CD1c-positive myeloid dendritic cell (primary cell): Measurements from ENCODE around the gene ALDH4A1.

Experiments used
- DNase-seq: peaks from one replicate; pipeline ENCODE4 v3.0.0-alpha.2; 2016; ENCODE audit errors: extremely low spot score

Gene ALDH4A1

DNA sequence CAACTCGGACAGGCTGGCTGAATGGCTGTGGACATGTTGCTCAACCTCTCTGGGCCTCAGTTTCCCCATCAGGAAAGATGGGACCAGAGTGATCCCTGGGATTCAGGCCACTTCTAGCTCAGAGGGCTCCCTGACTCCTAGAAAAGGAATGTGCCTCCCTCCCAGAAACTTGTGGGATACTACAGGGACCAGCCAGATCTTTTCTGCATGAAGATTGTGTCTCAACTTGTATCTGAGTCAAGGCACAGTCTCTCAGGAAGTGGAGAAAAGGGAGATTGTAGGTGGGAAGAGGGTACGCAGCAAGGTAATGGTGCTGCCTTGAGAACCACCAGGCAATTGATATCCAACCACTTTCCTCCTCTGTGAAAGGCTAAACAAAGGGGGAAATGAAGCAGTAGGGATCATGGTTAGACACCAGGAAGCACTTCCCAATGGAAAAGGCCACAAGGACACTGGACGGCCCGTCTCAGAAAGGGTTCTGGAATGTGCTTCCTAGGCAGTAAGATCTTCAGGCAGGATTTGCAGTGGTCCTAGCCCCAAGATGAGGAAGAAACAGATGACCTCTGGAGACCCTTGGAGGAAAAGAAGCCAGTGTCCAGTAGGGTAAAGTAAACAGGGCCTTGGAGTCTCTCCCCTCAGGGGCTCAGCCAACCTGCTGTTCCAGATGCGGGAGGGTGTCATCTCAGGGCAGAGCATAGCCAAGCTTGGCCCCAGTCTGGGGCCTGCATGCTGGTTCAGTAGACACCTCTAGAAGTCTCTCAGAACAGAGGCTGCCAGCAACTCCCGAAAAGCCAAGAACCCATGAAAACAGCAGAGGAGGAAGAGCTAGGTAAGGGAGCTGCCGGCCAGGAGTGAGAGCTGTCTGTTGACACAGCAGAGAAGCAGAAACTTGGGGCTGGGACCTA lies 37.3 kb upstream of the ALDH4A1 start:
- DNase-seq = no peak

DNA sequence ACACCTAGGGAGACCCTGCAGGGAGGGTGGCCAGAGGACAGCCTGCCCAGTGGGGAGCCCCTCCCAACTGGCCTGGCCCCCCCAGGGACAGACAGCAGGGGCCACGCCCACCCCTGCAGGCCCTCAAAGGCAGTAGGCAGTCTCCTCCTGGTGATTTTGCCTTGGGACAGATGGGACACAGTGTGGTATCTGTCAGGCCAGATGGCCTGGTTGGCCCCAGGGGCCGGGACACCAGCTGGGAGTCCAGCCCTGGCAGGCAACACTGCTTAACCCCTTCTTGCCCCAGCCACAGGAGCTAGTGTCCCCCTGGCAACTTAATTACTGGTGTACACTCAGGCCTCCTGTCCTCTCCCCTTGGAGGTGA lies 36.3 kb upstream of the ALDH4A1 start:
- DNase-seq = no peak

DNA sequence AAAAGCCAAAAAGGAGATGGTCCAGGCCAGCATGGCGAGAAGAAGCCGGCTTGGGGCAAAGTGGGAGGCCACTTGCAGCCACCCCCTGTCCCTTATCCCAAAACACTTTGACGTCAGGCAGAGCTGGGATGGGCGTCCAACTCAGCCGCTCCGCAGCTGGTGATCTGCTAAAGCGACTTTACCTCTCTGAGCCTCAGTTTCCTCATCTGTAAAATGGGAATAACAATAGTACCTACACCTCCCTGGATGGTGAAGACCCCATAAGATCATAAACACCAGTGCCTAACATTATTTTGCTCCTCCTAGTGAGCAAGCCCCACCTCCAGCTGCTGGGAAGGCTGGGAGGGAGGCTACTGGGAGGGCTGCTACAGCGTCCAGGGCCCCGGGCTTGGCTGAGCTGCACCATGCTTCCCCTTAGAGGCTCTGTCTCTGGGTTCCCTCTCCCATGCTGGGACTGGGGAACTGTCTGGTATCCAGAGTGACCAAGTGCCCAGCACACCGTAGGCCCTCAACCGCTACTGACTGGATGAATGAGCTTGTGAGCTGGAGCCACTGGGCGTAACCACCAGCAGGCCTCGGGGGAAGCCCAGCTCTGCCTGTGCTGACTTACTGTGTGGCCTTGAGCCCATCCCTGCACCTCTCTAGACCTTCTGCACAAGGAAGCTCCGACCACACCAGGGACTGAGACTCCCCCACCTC lies 35.8 kb upstream of the ALDH4A1 start:
- DNase-seq = no peak

DNA sequence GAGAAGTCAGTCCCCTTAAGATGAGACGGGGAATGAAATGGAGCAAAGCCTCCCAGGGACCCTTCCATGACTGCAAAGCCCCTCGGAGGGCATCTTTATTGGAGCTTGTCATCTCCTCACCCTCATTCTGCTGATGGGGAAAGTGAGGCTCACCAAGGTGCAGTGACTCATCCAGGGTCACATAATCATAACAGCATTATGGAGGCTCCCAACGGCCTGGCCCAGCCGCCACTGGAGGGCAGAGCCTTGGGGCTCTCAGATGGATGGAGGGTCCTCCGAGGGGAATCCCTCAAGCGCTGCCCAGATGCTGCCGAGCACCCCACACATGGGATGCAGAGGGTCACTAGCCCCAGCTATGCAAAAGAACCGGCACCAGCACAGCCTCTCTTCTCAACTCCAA lies 35.2 kb upstream of the ALDH4A1 start:
- no peak for DNase-seq

DNA sequence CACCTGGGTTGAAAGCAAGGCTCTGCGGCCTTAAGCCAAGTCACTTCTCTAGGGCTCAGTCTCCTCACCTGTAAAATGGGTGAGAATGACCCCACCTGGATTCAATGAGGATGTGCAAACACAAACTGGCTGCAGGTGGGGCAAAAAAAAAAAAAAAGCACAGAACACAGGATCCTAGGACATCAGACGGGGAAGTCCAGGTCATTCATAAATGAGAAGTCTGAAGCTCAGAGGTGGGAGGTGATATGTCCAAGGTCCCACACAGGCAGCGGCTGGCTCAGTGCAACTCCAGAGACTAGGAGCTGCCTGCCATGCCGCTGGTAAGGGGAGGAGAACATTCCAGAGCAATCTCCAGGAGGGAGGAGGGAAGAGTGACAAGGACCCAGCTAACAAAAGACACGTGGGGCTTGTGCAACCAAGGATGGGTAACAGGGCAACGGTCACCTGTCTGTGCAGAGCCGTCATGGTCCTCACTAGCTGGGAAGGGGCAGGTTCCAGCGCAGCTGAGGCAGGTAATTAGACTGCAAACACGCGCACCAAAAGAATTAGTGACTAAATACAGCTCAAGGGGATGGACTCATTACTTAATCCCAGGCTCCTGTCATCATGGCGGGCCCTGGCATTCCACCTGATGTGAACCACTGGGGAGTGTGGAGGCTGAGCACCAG lies 34.6 kb upstream of the ALDH4A1 start:
- DNase-seq = no peak

DNA sequence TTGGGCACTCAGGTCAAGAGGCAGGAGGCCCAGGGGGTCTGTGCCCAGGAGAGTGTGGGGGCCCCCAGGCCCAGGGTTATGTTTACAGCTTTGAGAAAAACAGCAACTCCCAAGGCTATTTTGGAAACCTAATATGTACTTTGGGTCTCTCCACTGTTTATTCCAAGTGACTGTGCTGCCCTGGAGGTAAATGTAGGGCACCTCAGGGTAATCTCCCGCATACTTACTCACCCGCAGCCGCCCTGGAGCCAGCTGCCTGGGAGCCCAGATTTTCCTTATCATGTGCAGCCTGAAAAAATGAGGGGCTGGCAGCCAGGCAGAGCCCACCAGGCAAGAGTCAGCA lies 34.1 kb upstream of the ALDH4A1 start:
- no peak for DNase-seq

DNA sequence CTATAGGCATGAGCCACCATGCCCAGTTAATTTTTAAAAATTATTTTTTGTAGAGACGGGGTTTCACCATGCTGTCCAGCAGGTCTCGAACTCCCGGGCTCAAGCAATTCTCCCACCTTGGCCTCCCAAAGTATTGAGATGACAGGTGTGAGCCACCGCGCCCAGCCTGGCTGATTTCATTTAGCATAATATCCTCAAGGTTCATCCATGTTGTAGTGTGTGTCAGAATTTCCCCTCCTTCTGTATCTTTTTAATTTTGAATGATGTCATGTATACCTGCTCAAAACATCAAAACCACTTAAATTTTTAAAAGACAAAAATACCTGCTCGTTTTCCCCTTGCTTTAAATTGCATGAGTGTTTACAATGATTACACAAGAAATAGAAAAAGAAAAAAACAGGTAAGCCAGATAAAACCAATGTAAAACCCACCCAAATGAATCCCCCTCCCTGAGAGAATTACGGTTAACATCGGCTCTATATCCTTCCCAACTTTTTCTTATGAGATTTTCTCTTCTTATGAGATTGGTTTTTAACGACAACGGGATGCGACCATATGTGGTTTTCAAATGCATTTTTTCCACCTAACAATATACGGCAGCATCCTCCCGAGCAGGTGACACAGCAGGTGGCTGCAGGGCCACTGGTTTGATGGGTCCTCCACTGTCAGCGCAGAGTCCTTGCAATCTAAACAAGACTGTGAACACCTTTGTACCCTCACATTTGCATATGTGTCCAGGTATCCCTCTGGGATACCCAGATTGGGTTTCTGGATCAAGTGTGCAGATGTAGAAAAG lies 32.0 kb upstream of the ALDH4A1 start:
- DNase-seq = no peak

DNA sequence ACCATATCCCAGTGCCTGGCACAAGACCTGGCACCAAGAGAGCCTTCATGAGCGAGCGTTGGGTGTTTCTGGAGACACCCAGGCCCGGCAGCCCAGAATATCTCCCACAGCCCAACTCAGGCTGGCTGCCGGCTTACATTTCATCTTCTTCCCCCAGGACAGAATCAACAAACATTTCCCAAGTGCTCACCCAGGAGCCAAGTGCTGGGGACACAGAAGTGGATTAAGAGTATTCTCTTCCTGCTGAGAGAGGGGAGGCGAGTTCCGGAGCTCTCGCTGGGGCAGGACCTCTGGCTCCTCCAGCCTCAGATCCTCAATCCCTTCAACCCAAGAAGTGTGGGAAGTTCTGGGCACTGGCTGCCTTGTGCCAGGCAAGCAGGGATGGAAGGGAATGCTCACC lies 30.5 kb upstream of the ALDH4A1 start:
- DNase-seq = no peak

DNA sequence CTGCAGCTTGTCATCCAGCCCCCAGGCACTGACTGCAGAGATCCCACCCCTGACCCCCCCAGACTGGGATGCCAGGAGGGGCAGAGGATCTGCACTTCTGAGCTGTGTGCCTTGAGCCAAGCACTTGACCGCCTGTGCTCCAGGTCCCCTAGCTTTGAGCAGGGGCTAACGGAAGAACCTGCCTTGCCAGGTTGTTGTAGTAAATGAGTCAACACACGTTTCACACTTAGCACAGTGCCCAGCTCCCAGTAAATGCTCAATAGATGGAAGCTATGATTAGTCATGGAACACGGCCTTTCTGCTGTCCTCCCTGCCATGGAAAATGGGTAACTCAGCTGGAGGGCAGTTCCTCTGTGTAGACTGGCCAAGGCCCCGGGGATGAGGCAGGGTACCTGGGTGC lies 30.0 kb upstream of the ALDH4A1 start:
- no peak for DNase-seq

DNA sequence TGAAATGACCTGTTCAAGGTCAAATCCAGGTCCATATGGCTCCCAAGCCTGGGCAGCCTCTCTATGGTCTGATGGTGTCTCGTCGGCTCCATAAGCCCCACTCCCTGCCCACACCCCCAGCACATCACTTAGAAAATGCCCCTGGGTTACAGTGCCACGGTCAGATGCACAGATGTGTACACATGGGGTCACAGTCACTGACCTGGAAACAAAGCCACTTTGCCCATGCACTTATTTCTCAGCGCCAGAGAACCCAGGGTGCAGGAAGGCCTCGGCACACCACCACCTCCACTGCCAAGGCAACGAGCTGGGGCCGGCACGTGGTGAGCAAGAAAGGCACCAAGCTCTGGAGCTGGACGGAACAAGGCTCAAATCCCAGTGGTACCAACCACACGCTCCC lies 29.4 kb upstream of the ALDH4A1 start:
- DNase-seq = no peak

DNA sequence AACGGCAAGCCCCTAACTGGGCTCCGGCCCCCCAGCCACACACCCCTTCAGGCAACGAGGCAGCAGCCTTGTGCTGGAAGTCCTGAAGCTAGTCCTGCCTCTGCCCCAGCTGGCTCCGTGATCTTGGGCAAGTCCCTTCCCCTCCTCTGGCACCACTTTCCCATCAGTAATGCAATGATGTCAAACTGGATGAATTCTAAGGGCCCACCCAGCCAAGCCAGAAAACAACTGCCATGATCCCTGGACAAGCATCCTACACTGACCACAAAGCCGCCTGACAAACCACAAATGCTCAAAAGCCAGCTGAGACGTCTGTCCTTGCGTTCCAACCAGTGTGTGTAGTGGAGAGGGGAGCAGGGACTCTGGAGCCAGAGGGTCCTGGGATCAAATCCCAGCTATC lies 27.3 kb upstream of the ALDH4A1 start:
- DNase-seq = no peak

DNA sequence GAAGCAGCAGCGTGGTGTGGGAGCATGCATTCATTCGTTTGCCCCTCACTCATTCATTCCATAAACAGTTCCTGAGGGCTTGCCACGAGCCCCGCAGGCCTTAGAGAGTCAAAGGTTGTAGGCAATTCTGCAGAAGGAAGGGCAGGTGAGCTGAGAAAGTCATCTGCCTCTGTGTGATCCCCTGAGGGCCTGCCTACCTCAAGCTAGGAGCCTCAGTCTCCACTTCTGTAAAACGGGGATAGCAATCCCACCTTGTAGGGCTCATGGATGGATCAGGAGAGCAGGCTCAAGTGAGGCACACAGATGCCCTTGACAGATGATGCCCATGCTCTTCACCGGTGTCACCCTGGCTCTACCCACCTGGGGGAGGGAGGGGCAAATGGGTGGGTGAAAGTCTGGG lies 26.6 kb upstream of the ALDH4A1 start:
- DNase-seq = no peak

DNA sequence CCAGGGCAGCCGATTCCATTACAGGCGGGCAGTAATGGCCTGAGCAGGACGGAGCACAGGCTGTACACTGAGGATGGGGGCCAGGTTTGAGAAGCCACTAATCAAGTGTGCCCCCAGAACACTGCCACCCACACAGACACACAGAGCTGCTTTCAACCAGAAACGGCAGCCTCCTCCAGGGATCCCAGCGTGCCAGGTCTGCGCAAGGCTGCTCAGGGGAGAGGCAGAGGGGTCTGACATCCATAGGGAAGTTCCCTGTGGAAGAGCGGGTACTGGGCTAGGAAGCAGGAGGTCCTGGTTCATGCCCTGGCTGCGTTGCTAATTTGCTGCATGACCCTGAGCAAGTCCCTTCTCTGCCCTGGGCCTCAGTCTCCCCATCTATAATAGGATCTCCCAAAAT lies 26.1 kb upstream of the ALDH4A1 start:
- DNase-seq = no peak

DNA sequence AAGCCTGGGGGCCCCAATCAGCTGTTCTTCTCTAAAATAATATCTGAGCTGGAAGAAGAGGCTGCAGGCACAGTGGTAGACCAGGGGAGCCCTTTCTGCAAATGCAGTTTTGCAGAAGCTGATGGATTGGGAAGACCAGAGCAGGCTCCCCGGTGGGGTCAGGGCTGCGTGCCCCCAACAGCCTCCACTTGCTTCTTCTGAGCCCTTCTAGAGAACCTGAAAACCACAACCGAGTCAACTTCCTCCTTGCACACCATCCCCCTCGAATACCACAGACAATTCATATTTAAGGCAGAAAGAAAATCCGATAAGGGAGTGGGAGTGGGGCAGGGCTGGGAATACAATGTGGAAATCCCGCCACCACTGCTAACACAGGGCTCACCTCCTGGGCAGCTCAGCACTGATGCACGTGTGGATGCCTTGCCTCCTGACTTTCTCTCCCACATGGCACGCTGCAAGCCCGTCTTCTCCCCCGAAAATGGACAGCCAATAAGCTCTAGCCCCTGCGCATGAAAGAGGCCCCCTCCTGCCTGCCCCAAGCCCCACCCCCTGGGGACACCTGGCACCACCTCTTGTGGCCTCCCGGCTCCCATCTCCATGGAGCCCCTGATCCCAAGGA lies 25.4 kb upstream of the ALDH4A1 start:
- DNase-seq = peak; percentile 72

DNA sequence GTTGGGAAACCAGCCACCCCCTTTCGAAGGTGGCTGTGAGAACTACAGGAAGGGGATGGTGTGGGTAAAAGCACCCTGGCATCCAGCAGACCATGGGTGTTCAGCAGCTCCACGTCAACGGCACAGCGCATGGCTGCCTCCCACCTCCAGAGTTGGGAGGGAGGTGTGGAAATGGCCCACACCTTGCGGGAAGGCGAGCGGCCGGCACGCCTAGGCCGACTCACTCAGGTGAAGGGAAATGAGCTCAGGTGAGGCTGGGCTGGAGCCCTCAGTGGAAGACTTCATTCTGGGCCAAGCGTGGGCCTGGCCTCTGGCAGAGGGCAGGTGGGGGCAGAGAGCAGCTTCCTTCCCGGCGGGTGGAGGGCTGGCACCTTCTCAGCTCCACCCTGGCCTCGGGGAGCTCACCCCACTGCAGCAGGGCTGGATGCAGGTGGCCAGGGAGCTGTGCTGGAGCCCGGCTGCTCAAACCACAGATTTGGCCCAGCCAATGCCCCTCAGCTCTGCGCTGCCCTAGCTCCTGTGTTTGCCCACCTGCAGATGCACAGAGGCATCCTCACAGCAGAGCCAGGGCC lies 24.8 kb upstream of the ALDH4A1 start:
- no peak for DNase-seq

DNA sequence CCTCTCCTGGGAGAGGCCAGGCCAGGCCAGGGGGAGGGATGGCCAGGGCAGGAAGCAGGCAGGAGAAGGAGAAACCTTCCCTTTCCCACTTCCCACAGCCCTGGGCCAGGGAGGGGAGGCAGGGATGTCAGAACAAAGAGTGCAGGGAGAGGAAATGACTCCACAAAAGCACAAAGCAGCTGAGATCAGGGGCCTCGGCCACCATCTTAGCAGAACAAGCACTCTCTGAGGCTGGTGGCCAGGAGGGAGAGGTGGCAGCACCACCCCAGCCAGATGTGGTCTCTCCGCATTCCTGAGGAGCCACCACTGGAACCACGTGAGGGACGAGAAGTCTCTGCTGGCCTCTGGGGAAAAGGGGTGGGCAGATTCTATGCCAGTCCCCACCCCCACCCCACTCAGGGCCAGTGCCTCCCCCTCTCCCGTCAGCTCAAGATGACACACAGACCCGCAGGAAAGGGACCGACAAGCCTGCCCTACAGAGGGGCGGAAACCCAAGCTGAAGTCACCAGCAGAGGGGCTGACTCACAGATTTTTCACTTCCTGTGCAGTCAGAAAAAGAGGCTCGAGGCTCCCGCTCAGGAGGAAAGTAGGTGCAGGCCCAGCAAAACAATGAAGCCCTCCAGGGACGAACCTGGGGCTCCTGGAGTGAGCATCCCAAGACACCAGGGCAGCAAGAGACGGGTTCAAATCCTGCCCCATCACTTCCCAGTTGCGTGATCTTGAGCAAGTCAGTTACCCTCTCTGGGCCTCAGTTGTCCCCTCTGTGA lies 24.1 kb upstream of the ALDH4A1 start:
- DNase-seq = peak; percentile 92

DNA sequence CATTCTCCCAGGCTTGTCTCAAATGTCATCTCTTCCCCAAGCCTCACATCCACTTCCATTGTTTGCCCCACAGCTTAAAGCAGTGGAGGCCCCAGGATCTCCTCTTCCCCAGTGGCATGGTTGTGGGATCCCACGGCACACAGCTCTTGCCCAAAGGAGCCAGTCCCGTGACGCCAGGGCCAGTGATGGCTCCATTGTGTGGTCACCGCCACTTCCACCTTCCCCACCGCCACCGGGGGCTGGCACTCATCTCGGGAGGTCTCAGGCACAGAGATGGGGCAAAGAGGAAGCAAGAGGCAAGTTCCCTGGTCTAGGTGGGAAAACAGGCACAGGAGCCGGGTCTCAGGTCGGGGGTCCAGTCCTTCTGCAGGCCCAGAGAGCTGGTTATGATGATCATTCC lies 22.9 kb upstream of the ALDH4A1 start:
- DNase-seq = no peak

DNA sequence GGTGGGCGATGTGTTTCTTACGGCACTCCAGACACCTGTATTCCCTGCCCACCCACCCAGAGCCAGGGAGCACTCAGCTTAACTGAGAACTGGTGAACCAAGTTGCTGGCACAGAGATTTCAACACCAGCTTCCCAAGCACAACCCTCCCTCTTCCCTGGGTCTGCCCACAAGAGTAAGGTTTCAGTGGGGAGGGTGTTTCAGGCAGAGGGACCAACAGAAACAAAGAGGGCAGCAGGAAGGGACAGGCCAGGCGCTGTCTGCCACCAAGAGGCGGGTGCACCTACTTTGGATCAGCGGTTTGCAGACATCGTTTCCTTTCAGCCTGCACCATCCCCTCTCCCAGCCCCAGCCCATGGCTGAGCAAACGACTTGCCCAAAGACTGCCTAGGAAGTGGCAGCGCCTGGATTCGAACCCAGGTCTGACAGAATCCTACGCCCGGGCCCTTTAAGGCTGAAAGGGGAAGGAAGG lies 21.9 kb upstream of the ALDH4A1 start:
- DNase-seq = no peak

DNA sequence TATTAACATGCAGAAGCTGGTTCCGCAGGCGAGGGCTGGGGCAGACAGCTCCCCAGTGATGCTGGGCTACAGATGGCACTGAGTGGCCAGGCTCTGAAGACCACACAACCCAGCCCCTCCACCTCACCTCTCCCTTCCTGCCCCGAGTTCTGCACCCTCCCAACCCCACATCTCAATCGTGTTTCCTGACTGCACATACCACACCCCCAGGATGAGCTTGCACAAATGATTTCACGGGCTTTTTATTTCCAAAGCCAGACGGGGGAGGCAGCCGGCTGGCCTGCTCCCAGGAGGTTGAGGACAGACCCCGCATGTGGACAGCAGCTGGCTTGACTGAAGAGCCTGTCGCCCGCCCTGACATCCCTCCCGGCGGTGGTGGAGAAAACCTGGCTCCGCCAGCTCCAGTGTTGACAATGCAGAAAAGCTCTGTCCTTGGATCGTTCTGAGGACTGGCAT lies 21.4 kb upstream of the ALDH4A1 start:
- no peak for DNase-seq
